ENCODE data around the gene TMEM126A. TPM values are rescaled to one million over a fixed set of nuclear protein-coding genes. Genes with fewer than 3 reads are reported as not detected.
"Not testable (repeated sequence)": the region's sequence is repeated elsewhere in the genome, so short reads cannot be mapped to it uniquely, and the experiment has no call there.

The TMEM126A gene
- total and polyA plus RNA-seq, 9 donors = 31.1 to 50.7 (median 35.5) TPM

DNA sequence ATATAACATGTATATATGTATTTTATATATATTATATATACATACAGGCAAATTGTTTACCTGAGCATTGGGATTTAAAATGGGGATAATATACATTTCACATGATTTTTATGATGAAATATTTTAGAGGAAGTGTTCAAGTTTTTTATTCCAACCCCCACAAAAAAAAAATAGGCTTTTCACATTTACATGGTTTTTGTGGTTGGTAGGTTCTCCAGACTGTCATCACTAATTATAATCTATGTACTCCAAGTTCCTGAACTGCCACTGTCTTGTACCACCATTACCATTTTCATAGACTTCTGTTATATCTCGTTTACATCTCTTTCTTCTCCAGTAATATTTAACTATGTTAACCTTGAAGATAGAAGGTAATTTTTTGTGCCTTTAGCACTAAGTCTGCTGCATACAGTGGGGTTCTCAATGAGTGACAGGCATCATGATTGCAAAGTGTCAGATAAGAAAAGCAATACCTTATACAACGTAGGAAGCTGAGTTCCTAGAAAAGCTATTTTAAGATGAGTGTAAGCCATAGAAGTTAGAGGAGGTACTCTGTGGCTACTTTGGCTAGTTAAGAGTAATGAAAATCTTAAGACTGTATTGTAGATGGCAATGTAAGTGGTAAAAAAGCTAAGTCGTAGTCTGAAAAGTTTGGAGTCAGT is 5.2 kb downstream of the TMEM126A start:
- H3K27ac ChIP-seq (ENCODE audit: low read length) = no peak overlapping the region
- no peaks in the 10 kb centered on the region for H3K27me3 ChIP-seq (ENCODE audit: control insufficient read depth, insufficient read depth, low read length)
- H3K4me3 ChIP-seq (ENCODE audit: low read length) = no peak overlapping the region
- WGBS (ENCODE audit: insufficient coverage) = no CpG with 5 or more reads among the region's 3 CpGs
- DNase-seq = no peak
- peaks cover 5% of the 10 kb centered on the region for H3K4me1 ChIP-seq (ENCODE audit: control insufficient read depth, insufficient read depth, low read length)
- no peaks in the 10 kb centered on the region for H3K9me3 ChIP-seq (replicated peaks; ENCODE audit: control insufficient read depth, low read depth, low read length)
- peaks cover 4% of the 10 kb centered on the region for H3K36me3 ChIP-seq (ENCODE audit: control insufficient read depth, insufficient read depth, low read length)

DNA sequence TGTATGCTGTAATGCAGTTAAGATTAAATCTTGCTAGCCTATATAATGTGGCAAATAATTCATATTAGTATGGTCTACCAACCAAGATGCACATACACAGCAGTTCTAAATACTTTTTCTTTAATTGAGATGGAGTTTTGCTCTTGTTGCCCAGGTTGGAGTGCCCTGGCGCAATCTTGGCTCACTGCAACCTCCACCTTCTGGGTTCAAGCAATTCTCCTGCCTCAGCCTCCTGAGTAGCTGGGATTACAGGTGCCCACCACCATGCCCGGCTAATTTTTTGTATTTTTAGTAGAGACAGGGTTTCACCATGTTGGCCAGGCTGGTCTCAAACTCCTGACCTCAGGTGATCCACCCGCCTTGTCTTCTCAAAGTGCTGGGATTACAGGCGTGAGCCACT is 6.6 kb downstream of the TMEM126A start:
- not testable (repeated sequence) for H3K4me1 ChIP-seq (ENCODE audit: control insufficient read depth, insufficient read depth, low read length); H3K36me3 ChIP-seq (ENCODE audit: control insufficient read depth, insufficient read depth, low read length); H3K27me3 ChIP-seq (ENCODE audit: control insufficient read depth, insufficient read depth, low read length); H3K27ac ChIP-seq (ENCODE audit: low read length); H3K9me3 ChIP-seq (replicated peaks; ENCODE audit: control insufficient read depth, low read depth, low read length); DNase-seq; H3K4me3 ChIP-seq (ENCODE audit: low read length)
- WGBS (ENCODE audit: insufficient coverage) = no CpG with 5 or more reads among the region's 4 CpGs

DNA sequence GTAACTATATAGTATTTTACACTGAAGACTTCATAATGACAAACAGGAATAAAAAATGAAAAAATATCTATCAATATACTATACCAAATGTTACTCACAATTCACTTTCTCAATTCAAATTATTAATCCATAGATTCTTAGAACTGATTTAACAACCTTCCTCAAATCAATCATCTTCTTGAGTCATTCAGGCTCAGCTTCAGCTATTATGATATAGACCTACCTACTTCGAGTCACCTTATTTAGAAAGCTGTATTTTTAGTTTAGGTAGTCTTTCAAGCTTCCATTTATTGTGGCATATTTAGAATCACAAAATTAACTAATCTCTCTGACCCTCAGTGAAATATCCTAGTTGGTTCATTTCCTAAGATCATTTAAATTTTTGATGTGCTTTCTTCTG is 9.0 kb downstream of the TMEM126A start:
- DNase-seq = no peak
- H3K4me3 ChIP-seq (ENCODE audit: low read length) = no peak overlapping the region
- no CpG with 5 or more reads among the region's 1 CpG for WGBS (ENCODE audit: insufficient coverage)
- H3K9me3 ChIP-seq (replicated peaks; ENCODE audit: control insufficient read depth, low read depth, low read length) = no peaks in the 10 kb centered on the region
- H3K4me1 ChIP-seq (ENCODE audit: control insufficient read depth, insufficient read depth, low read length) = no peaks in the 10 kb centered on the region
- no peak overlapping the region for H3K27ac ChIP-seq (ENCODE audit: low read length)
- H3K27me3 ChIP-seq (ENCODE audit: control insufficient read depth, insufficient read depth, low read length) = no peaks in the 10 kb centered on the region
- H3K36me3 ChIP-seq (ENCODE audit: control insufficient read depth, insufficient read depth, low read length) = peaks cover 4% of the 10 kb centered on the region

DNA sequence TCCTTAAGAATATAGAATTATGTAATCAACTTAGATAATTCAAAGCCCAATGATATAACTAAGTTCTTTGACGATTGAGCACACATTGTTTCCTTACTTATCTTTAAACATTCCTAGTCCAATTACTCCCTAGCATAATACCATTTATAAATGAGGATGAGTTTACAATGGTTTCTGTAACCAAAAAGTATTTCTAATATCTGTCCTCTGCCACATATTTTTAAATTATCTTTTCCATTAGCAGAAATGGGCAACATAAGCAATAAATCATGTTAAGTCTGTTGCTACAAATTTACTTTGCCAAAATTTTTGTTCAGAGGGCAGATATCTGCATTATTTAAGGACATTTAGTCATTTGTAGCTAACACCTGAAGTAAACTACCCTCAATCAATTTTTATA is 10.4 kb downstream of the TMEM126A start:
- no CpG with 5 or more reads among the region's 1 CpG for WGBS (ENCODE audit: insufficient coverage)
- no peaks in the 10 kb centered on the region for H3K27me3 ChIP-seq (ENCODE audit: control insufficient read depth, insufficient read depth, low read length)
- peaks cover 11% of the 10 kb centered on the region for H3K36me3 ChIP-seq (ENCODE audit: control insufficient read depth, insufficient read depth, low read length)
- H3K4me1 ChIP-seq (ENCODE audit: control insufficient read depth, insufficient read depth, low read length) = peaks cover 4% of the 10 kb centered on the region
- no peak overlapping the region for H3K4me3 ChIP-seq (ENCODE audit: low read length)
- no peak overlapping the region for H3K27ac ChIP-seq (ENCODE audit: low read length)
- DNase-seq = no peak
- H3K9me3 ChIP-seq (replicated peaks; ENCODE audit: control insufficient read depth, low read depth, low read length) = no peaks in the 10 kb centered on the region

DNA sequence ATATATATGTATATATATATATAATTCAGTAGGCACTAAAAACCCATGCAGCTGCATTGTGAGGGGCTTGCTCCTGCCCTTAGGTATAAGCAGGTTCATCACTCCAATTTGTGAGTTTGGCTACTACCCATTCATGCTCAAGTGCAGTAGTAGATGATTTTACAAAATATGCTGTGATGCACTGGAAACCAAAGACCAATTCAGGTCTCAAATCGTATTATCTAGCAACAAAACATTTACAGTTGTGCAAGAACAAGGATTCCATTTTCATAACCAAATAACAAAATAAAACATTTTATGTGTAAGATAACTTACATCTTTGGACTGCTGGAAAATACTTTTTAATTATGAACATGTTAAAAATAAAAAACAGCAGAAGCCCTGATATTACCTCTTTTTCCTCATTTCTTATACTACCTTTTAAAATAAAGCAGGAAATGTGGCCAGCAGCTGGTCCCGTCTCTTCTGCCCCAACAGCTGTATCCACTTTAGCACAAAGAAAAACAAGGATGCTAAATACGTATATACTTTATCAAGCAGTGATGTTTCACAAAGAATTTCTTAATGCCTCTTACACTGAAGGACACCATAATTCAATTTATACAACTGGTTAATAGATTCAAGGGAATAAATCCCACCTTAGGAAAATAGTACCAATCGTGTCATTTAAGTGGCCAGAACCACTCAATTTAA is 14.4 kb downstream of the TMEM126A start:
- peak; percentile 13 for DNase-seq
- H3K36me3 ChIP-seq (ENCODE audit: control insufficient read depth, insufficient read depth, low read length) = peaks cover 11% of the 10 kb centered on the region
- no peaks in the 10 kb centered on the region for H3K9me3 ChIP-seq (replicated peaks; ENCODE audit: control insufficient read depth, low read depth, low read length)
- no peaks in the 10 kb centered on the region for H3K27me3 ChIP-seq (ENCODE audit: control insufficient read depth, insufficient read depth, low read length)
- WGBS (ENCODE audit: insufficient coverage) = no CpG with 5 or more reads among the region's 4 CpGs
- H3K4me1 ChIP-seq (ENCODE audit: control insufficient read depth, insufficient read depth, low read length) = peaks cover 6% of the 10 kb centered on the region
- H3K27ac ChIP-seq (ENCODE audit: low read length) = no peak overlapping the region
- peak overlapping the region; percentile 88 for H3K4me3 ChIP-seq (ENCODE audit: low read length)

DNA sequence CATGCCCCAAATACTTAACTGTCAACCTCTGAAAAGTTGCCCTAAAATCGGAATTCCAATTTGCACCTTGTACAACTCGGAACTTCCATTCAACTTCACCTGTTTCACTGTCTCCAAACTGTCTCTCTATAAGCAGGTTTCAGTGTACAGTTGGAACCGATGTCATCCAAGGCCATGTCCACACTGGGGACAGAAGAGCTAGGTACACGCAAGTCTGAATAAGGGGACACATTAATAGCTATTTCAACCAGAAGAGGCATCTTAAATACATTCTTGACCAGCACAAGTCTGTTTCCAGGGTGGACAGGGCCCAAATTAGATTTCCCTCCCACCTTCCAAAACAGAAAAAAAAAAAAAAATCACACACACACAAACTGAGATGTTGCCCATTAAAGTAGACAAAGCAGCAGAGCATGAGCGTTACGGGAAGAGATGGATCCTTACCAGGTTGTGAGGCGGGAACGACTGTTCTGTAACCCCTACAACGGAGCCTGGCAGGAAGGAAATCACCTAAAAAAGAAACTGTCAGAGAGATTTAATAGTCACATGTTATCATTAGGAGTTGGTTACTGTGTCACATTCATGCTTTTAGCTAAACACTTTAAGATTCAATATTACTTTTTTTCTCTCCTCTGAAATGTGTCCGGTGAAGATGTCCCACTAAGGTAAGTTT is 15.4 kb downstream of the TMEM126A start:
- Histone ChIP-seq H3K4me3 (ENCODE audit: low read length) (peak overlapping the region; percentile 88), H3K27me3 (ENCODE audit: control insufficient read depth, insufficient read depth, low read length) (no peaks in the 10 kb centered on the region), H3K4me1 (ENCODE audit: control insufficient read depth, insufficient read depth, low read length) (peaks cover 6% of the 10 kb centered on the region), H3K27ac (ENCODE audit: low read length) (peak overlapping the region; percentile 99), H3K9me3 (replicated peaks; ENCODE audit: control insufficient read depth, low read depth, low read length) (no peaks in the 10 kb centered on the region), H3K36me3 (ENCODE audit: control insufficient read depth, insufficient read depth, low read length) (peaks cover 11% of the 10 kb centered on the region)
- 3% methylated on average over 6 of the region's 10 CpGs for WGBS (ENCODE audit: insufficient coverage)
- peak; percentile 26 for DNase-seq

DNA sequence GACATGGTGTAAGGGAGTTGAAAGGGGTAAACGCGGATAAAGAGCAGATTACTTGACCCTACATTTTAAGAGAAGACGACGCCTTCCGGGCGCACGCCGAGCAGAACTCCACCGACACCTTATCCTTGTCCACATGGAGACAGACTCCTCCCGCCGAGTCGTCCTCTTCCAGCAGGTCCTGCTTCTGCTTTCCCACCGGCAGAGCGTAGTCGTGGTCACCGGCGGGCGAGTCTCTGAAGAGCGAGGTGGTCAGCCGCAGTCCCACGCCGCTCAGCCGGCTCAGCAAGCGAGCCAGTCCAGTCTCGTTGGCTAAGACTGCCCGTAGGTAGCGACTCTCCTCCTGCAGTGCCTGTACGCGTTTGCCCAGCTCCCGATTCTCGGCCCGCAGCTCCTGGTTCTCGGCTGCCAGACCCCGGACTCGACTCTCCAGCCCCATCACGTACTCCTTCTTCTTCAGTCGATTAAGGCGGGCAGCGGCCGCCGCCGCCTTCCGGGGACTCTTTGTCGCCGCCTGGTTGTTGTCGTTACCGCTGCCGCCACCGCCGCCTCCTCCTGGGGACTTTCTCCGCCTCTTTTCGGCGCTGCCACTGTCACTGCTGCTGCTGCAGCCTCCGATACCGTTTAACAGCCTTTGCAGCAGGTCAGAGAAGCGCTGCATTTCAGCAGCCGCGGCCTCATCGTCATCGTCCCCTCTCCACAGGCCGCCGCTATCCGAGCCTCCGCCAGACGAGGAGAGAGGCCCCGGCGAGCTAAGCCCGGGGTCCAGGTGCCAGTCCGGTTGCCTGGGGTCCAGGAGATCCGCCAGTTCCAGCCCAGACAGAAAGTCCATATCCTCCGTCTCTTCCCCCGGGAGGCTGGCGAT is 16.2 kb downstream of the TMEM126A start:
- no peaks in the 10 kb centered on the region for H3K9me3 ChIP-seq (replicated peaks; ENCODE audit: control insufficient read depth, low read depth, low read length)
- H3K36me3 ChIP-seq (ENCODE audit: control insufficient read depth, insufficient read depth, low read length) = peaks cover 11% of the 10 kb centered on the region
- DNase-seq = peak; percentile 87
- under 1% methylated on average over 71 of the region's 73 CpGs for WGBS (ENCODE audit: insufficient coverage)
- H3K27ac ChIP-seq (ENCODE audit: low read length) = peak overlapping the region; percentile 99
- peaks cover 6% of the 10 kb centered on the region for H3K4me1 ChIP-seq (ENCODE audit: control insufficient read depth, insufficient read depth, low read length)
- H3K27me3 ChIP-seq (ENCODE audit: control insufficient read depth, insufficient read depth, low read length) = no peaks in the 10 kb centered on the region
- H3K4me3 ChIP-seq (ENCODE audit: low read length) = peak overlapping the region; percentile 88

DNA sequence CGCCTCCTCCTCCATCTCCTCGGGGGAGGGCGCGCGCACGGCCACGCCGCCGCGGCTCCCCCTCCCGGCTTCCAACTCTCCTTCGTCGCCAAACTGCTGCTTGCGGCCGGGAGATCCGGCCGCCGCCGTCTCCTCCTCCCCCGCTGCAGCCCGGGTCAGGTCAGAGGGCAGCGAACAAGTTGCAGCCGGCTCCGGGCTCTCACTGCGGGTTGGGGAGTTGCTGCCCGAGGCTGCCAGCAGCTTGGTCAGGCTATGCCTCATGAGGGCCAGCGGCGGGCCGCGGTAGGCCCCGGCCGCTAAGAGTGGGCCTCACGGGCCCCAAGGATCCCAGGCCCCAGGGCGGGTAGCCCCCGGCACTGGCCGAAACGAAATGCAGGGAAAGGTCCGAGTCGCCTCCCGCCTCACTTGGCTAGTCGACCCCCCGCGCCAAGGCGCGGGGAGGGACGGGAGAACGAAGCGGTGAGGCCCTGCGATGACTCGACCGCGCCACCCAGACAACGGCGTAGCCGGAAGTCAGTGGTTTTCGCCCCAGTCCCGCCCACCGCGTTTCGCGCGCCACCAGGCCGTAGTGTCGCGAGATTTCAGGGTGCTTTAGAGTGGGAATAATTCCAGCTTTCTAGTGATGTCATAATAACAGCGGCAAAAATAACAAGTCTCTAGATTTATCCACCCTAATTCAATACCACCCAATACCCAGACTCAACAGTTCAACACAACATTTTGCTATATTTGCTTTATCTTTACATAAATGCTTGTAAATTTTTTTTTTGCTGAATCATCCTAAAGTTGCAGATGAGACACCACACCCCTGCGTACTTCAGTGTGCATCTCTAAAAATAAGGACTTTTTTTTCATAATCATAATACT is 17.1 kb downstream of the TMEM126A start, which contains the start of gene CREBZF:
CREBZF (minus strand) TSS at position 515 of the 867 bp plus-strand sequence; CDS start at position 261, 254 bp downstream.
- DNase-seq = peak; percentile 98
- Histone ChIP-seq H3K4me3 (ENCODE audit: low read length) (peak within 1 kb of the TSS; percentile 88), H3K9me3 (replicated peaks; ENCODE audit: control insufficient read depth, low read depth, low read length) (no peaks in the 10 kb centered on the region), H3K27me3 (ENCODE audit: control insufficient read depth, insufficient read depth, low read length) (no peaks in the 10 kb centered on the region), H3K36me3 (ENCODE audit: control insufficient read depth, insufficient read depth, low read length) (peaks cover 11% of the 10 kb centered on the region), H3K4me1 (ENCODE audit: control insufficient read depth, insufficient read depth, low read length) (peaks cover 6% of the 10 kb centered on the region), H3K27ac (ENCODE audit: low read length) (peak within 1 kb of the TSS; percentile 99)
- under 1% methylated on average over 55 of the region's 67 CpGs for WGBS (ENCODE audit: insufficient coverage)

DNA sequence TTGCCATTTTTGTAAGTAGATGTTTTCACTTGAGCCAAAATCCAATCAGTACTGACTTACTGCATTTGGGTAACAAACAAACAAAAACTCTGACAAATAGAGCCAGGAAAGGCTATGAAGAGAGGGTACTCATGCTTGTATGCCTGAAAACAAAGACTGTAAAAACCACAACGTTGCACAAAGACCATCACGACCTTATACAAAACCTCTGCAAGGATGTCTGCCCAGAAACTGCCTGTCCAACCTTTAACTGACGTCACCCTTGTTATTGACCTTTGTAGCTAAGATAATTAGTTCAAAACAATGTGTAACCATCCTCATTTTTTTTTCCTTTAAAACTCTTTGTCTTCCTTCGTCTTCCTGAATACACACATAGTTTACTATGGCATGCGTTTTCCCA is 18.0 kb downstream of the TMEM126A start:
- H3K4me3 ChIP-seq (ENCODE audit: low read length) = no peak overlapping the region
- peaks cover 10% of the 10 kb centered on the region for H3K36me3 ChIP-seq (ENCODE audit: control insufficient read depth, insufficient read depth, low read length)
- WGBS (ENCODE audit: insufficient coverage) = 83% methylated on average over 1 of the region's 5 CpGs
- H3K9me3 ChIP-seq (replicated peaks; ENCODE audit: control insufficient read depth, low read depth, low read length) = no peaks in the 10 kb centered on the region
- peaks cover 6% of the 10 kb centered on the region for H3K4me1 ChIP-seq (ENCODE audit: control insufficient read depth, insufficient read depth, low read length)
- H3K27me3 ChIP-seq (ENCODE audit: control insufficient read depth, insufficient read depth, low read length) = no peaks in the 10 kb centered on the region
- DNase-seq = peak; percentile 10
- H3K27ac ChIP-seq (ENCODE audit: low read length) = no peak overlapping the region

All from muscle of leg (tissue), 11 donors.